Chondrocyte (in vitro differentiated cells): ENCODE measurements around the gene ESRRG. TPM values are rescaled to one million over a fixed set of nuclear protein-coding genes. Genes with fewer than 3 reads are reported as not detected.
A peak's percentile ranks its signal among the peaks of the same experiment; 100 is the strongest.

Experiments used
- DNase-seq: peaks from one replicate; pipeline ENCODE4 v3.0.0; 2021; ENCODE audit warnings: mixed read lengths, low spot score
- H3K27ac Mint-ChIP-seq: one replicate; pipeline ENCODE4 v1.8.0; 2021; ENCODE audit warnings: mild to moderate bottlenecking, moderate library complexity, mixed read lengths; ENCODE audit not compliant: unreplicated experiment
- H3K27me3 Mint-ChIP-seq: 2 replicates; pipeline ENCODE4 v1.8.0; 2021; ENCODE audit warnings: low read depth, mixed read lengths
- H3K36me3 Mint-ChIP-seq: 2 replicates; pipeline ENCODE4 v1.8.0; 2021; ENCODE audit warnings: low read depth, mixed read lengths
- H3K4me1 Mint-ChIP-seq: 2 replicates; pipeline ENCODE4 v1.8.0; 2021; ENCODE audit warnings: low read depth, mild to moderate bottlenecking, mixed read lengths
- H3K4me3 Mint-ChIP-seq: one replicate; pipeline ENCODE4 v1.8.0; 2021; ENCODE audit warnings: mild to moderate bottlenecking, moderate library complexity, mixed read lengths; ENCODE audit not compliant: unreplicated experiment
- H3K9me3 Mint-ChIP-seq: 2 replicates; pipeline ENCODE4 v1.8.0; 2021; ENCODE audit warnings: low read depth, mixed read lengths
- CTCF ChIP-seq: fragments of 200-600 bp; sonication (generic); IDR thresholded peaks from 2 replicates; pipeline ENCODE4 v1.5.0; 2021; ENCODE audit warnings: antibody characterized with exemption, mild to moderate bottlenecking, moderate library complexity
- total RNA-seq: library from RNA; stranded (reverse); gene quantifications from 3 replicates; pipeline ENCODE4 v1.2.1, GENCODE V29; 2021

Gene ESRRG
- total RNA-seq, 1 donor from 2014 or later = not detected

GRCh38 chr1:216757110-216757509, 33.9 kb upstream of the ESRRG start:
- H3K27ac Mint-ChIP-seq = no peak overlapping the region
- H3K36me3 Mint-ChIP-seq = no peaks in the 10 kb centered on the region
- H3K9me3 Mint-ChIP-seq = no peaks in the 10 kb centered on the region
- H3K4me3 Mint-ChIP-seq = no peak overlapping the region
- DNase-seq = no peak
- no peak for TF ChIP-seq CTCF
- H3K4me1 Mint-ChIP-seq = no peaks in the 10 kb centered on the region
- H3K27me3 Mint-ChIP-seq = peaks cover 14% of the 10 kb centered on the region

DNA sequence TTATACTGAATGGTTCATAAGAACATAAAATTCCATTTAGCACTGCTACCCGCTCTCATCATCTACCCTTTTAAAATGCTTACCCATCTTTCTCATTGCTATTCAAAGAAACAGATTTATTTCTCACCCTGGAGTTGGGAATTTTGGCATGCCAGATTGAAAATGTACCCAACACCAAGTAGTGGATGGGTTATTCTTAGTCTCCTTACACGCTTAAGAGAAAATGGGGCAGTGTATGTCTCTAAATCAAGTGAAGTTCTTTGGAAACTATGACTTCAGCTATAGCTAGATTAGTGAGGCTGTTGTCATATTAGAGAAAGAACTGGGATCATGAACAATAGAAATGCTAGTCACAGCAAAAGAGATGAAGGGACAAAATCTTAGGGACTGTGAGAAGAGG, 27.7 kb upstream of the ESRRG start:
- no peak for DNase-seq
- no peak for TF ChIP-seq CTCF
- Mint-ChIP-seq H3K36me3 (no peaks in the 10 kb centered on the region), H3K4me3 (no peak overlapping the region), H3K4me1 (no peaks in the 10 kb centered on the region), H3K27me3 (peaks cover 21% of the 10 kb centered on the region), H3K9me3 (no peaks in the 10 kb centered on the region), H3K27ac (no peak overlapping the region)

GRCh38 chr1:216750031-216750627, 26.9 kb upstream of the ESRRG start:
- Mint-ChIP-seq H3K4me3 (no peak overlapping the region), H3K27me3 (peaks cover 23% of the 10 kb centered on the region), H3K4me1 (no peaks in the 10 kb centered on the region)

GRCh38 chr1:216749232-216749631, 26.0 kb upstream of the ESRRG start:
- Mint-ChIP-seq H3K27ac (no peak overlapping the region), H3K4me1 (no peaks in the 10 kb centered on the region), H3K27me3 (peaks cover 29% of the 10 kb centered on the region), H3K4me3 (no peak overlapping the region), H3K36me3 (no peaks in the 10 kb centered on the region), H3K9me3 (no peaks in the 10 kb centered on the region)
- TF ChIP-seq CTCF = no peak
- DNase-seq = no peak

More at GRCh38 chr1:216750031-216750627, 26.9 kb upstream of the ESRRG start:
- no peak overlapping the region for H3K27ac Mint-ChIP-seq
- no peak for DNase-seq
- peak; percentile 82 for TF ChIP-seq CTCF
- no peaks in the 10 kb centered on the region for H3K9me3 Mint-ChIP-seq
- H3K36me3 Mint-ChIP-seq = no peaks in the 10 kb centered on the region

DNA sequence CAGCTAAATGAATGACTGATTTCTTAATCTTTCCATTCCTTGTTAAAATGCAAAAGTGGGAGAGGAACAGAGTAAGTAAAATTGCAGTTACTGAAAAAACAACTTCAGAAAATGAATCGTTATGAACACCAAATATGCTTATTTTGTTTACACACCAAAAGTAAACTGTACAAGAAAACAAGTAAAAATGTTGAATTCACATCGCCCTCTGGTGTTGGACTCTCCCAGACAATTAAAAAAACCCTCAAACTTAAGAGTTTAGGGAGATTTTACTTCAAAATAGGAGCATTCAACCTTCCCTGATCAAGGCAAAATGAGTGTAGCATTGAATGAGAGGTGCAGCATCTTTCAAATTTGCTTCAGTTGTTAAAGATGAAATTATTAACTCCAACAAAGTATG, 19.4 kb upstream of the ESRRG start:
- no peak overlapping the region for H3K4me3 Mint-ChIP-seq

More for the DNA sequence above, 19.4 kb upstream of the ESRRG start:
- DNase-seq = no peak
- H3K36me3 Mint-ChIP-seq = no peaks in the 10 kb centered on the region
- H3K27ac Mint-ChIP-seq = no peak overlapping the region
- TF ChIP-seq CTCF = peak; percentile 74
- no peaks in the 10 kb centered on the region for H3K4me1 Mint-ChIP-seq
- H3K9me3 Mint-ChIP-seq = no peaks in the 10 kb centered on the region
- peaks cover 47% of the 10 kb centered on the region for H3K27me3 Mint-ChIP-seq
